Epithelial cell of esophagus (primary cell): ENCODE data around the gene WIPF2.

Source experiments
- DNase-seq: peaks from one replicate; pipeline ENCODE4 v3.0.0; 2010; ENCODE audit warnings: low read depth
- H3K4me3 ChIP-seq: 2 replicates; pipeline ENCODE4 v1.5.1; 2011; ENCODE audit warnings: mild to moderate bottlenecking, low read length, control low read depth
- CTCF ChIP-seq: IDR thresholded peaks from 2 replicates; pipeline ENCODE4 v1.5.1; 2011; ENCODE audit warnings: low read depth, mild to moderate bottlenecking, low read length, control low read depth, inconsistent platforms; ENCODE audit not compliant: insufficient read depth; ENCODE audit errors: missing control alignments

Gene WIPF2

DNA sequence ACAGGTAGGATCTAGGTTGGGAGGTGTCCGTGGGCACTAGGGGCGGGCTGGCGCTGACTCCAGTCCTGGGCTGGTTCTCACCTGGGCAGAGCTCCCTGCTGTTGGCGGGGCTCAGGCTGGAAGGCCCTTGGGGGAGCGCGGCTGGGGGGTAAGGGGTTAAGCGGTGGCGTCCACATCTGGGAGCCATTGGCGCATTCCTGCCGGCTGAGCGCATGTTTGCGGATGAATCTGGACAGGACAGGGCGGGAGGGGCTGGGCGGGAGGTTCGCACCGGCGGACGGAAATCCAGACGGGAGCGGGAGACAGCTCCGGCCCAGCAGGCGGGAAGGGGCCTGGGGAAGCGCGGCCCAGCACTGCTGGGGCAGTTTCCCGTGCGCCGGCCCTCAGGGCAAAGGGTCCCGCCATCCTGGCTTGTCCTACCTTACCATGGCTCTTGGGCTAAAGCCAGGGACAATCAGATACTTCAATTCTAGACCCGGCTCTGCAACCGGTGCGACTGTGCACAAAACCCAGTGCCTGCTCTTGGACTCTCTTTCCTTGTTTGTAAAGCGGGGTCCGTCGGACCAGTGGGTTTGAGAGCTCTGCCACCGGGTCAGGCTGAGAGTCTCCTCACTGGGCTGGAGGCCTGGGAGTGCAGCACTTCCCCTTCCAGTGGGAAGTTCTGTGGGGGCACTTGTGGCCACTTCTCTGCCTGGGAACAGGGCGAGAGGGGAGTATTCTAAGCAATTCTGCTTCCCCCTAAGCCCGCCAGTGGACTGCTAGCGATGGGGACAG lies 97.7 kb downstream of the WIPF2 start:
- TF ChIP-seq CTCF, result peak; percentile 3
- DNase-seq, result peak; percentile 82
- peak overlapping the region; percentile 30 for H3K4me3 ChIP-seq

GRCh38 chr17:40317345-40317873 lies 98.3 kb downstream of the WIPF2 start:
- peak; percentile 79 for DNase-seq
- TF ChIP-seq CTCF, result peak; percentile 70
- peak overlapping the region; percentile 85 for H3K4me3 ChIP-seq

DNA sequence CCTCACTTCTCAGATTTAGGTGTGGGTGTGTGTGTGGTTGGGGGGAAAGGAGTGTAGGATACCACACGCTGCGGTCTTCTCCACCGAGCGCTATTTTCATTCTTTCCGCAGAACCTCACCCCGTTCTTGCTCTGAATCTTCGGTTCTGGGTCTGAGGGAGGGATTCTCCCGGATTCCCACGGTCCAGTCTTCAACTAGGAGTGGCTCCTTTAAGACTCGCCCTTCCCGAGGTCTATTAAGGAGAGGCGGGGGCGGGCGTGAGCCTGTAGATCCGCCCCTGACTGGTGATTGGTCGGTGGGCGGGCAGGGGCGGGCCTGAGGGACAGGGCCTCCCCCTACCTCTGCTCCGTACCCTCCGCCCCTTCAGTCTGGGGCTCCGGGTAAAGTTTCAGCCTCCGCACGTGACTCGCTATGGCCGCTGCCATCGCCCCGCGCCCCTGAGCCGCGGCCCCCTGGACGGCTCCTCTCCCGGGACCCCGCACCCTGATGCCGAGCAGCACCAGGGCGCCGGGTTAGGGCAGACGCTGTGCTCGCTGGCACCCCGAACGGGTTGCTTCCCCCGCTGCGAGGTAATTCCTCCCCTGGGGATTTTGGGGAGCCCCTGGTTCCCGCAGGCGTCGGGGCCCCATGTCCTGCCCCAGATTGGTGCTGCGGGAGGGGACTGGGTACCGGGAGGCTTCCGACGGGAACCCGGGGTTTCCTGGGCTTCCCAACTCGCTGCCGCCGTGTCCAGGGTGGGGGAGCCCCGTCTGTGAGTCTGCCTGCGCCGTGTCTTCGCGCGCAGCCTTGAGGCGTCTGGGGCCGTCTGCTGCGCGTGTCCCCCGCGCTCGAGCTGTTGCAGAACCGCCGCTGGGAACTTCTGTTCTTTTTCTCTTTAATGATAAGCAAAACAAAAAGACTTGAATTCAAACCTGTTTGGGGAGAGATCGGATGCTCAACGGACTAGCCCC lies 99.1 kb downstream of the WIPF2 start:
- peak overlapping the region; percentile 85 for H3K4me3 ChIP-seq
- DNase-seq, result peak; percentile 98
- no peak for TF ChIP-seq CTCF

GRCh38 chr17:40318830-40319391 lies 99.8 kb downstream of the WIPF2 start:
- TF ChIP-seq CTCF, result no peak
- H3K4me3 ChIP-seq, result peak overlapping the region; percentile 85
- DNase-seq, result no peak

GRCh38 chr17:40319651-40320540 lies 100.8 kb downstream of the WIPF2 start:
- no peak for DNase-seq
- no peak for TF ChIP-seq CTCF
- H3K4me3 ChIP-seq, result peak overlapping the region; percentile 85
